GM19468 (cell line): Measurements from ENCODE around the gene ZNF827.

ENCODE experiments used
- ATAC-seq: cut with Tn5 transposase; IDR thresholded peaks from one replicate; pipeline ENCODE4 v1.9.1; 2021; ENCODE audit warnings: mild to moderate bottlenecking, moderate library complexity, moderate number of reproducible peaks; ENCODE audit not compliant: unreplicated experiment; ENCODE audit errors: extremely low read depth

Gene ZNF827

GRCh38 chr4:145868637-145869409, 69.8 kb downstream of the ZNF827 start:
- peak; percentile 49 for ATAC-seq

- no peak for ATAC-seq
Observed at GRCh38 chr4:145867406-145867805, 71.2 kb downstream of the ZNF827 start.

GRCh38 chr4:145866991-145867390, 71.6 kb downstream of the ZNF827 start:
- no peak for ATAC-seq

GRCh38 chr4:145865274-145865941, 73.2 kb downstream of the ZNF827 start:
- ATAC-seq = no peak

GRCh38 chr4:145863191-145863590, 75.4 kb downstream of the ZNF827 start:
- no peak for ATAC-seq

- ATAC-seq = no peak
Observed at GRCh38 chr4:145861336-145862318, 77.0 kb downstream of the ZNF827 start.

- no peak for ATAC-seq
Observed at GRCh38 chr4:145860897-145861296, 77.7 kb downstream of the ZNF827 start.

- ATAC-seq = no peak
Observed at GRCh38 chr4:145860446-145860845, 78.2 kb downstream of the ZNF827 start.

- no peak for ATAC-seq
Observed at GRCh38 chr4:145859926-145860325, 78.7 kb downstream of the ZNF827 start.

- ATAC-seq = no peak
Observed at GRCh38 chr4:145859426-145859825, 79.2 kb downstream of the ZNF827 start.

- ATAC-seq = no peak
Observed at GRCh38 chr4:145852256-145852839, 86.3 kb downstream of the ZNF827 start.

- ATAC-seq = no peak
Observed at GRCh38 chr4:145851511-145852201, 87.0 kb downstream of the ZNF827 start.

- no peak for ATAC-seq
Observed at GRCh38 chr4:145847764-145848163, 90.9 kb downstream of the ZNF827 start.

- ATAC-seq = no peak
Observed at GRCh38 chr4:145845118-145845517, 93.5 kb downstream of the ZNF827 start.

- ATAC-seq = no peak
Observed at GRCh38 chr4:145843639-145844038, 95.0 kb downstream of the ZNF827 start.

- no peak for ATAC-seq
Observed at GRCh38 chr4:145843148-145843547, 95.5 kb downstream of the ZNF827 start.

GRCh38 chr4:145842224-145842887, 96.3 kb downstream of the ZNF827 start:
- no peak for ATAC-seq

GRCh38 chr4:145840801-145841200, 97.8 kb downstream of the ZNF827 start:
- no peak for ATAC-seq

GRCh38 chr4:145840162-145840768, 98.4 kb downstream of the ZNF827 start:
- ATAC-seq = peak; percentile 76
